Osteocyte (in vitro differentiated cells): Measurements from ENCODE around the gene FHIT. TPM values are rescaled to one million over a fixed set of nuclear protein-coding genes. Genes with fewer than 3 reads are reported as not detected.

Experiments used
- DNase-seq: peaks from one replicate; pipeline ENCODE4 v3.0.0; 2021; ENCODE audit warnings: mixed read lengths; ENCODE audit not compliant: unreplicated experiment; ENCODE audit errors: extremely low spot score
- H3K27ac Mint-ChIP-seq: one replicate; pipeline ENCODE4 v1.8.0; 2021; ENCODE audit warnings: mild to moderate bottlenecking, mixed read lengths; ENCODE audit not compliant: unreplicated experiment
- H3K27me3 Mint-ChIP-seq: one replicate; pipeline ENCODE4 v1.8.0; 2021; ENCODE audit warnings: mixed read lengths; ENCODE audit not compliant: unreplicated experiment
- H3K36me3 Mint-ChIP-seq: one replicate; pipeline ENCODE4 v1.8.0; 2021; ENCODE audit warnings: mixed read lengths; ENCODE audit not compliant: unreplicated experiment
- H3K4me1 Mint-ChIP-seq: one replicate; pipeline ENCODE4 v1.8.0; 2021; ENCODE audit warnings: mixed read lengths; ENCODE audit not compliant: unreplicated experiment
- H3K4me3 Mint-ChIP-seq: one replicate; pipeline ENCODE4 v1.8.0; 2021; ENCODE audit warnings: mild to moderate bottlenecking, moderate library complexity, mixed read lengths; ENCODE audit not compliant: unreplicated experiment
- H3K9me3 Mint-ChIP-seq: one replicate; pipeline ENCODE4 v1.8.0; 2021; ENCODE audit warnings: mixed read lengths; ENCODE audit not compliant: unreplicated experiment
- CTCF ChIP-seq: fragments of 200-600 bp; sonication (generic); IDR thresholded peaks from 2 replicates; pipeline ENCODE4 v1.5.0; 2021; ENCODE audit warnings: antibody characterized with exemption, mild to moderate bottlenecking, moderate library complexity
- total RNA-seq: library from RNA; stranded (reverse); gene quantifications from 2 replicates; pipeline ENCODE4 v1.2.1, GENCODE V29; 2021

FHIT gene
- total RNA-seq, 1 donor from 2014 or later: 2.3 TPM

GRCh38 chr3:59758672-59759071 is 1492.6 kb downstream of the FHIT start:
- TF ChIP-seq CTCF: no peak

DNA sequence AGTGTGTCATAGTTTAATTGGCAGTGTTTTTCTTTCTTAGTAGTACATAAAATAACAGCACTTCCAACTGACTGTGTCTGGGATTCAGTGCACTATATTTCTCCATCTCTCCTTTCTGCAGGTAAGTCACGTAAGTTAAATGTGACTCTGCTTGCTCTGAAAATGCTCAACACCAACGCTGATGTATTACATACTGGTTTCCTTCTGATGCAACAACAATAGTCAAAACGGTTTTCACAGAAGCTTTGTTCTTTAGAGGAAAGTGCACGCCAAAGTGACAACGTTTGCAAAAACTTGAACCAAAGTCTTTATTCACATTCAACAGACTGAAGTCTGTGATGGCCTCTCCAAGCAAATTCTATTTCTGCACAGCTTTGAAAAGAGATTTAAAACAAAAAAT is 1494.3 kb downstream of the FHIT start:
- H3K27ac Mint-ChIP-seq: no peak overlapping the region
- H3K4me1 Mint-ChIP-seq: peaks cover 1% of the 10 kb centered on the region
- peaks cover 6% of the 10 kb centered on the region for H3K27me3 Mint-ChIP-seq
- no peaks in the 10 kb centered on the region for H3K9me3 Mint-ChIP-seq
- no peak overlapping the region for H3K4me3 Mint-ChIP-seq
- no peaks in the 10 kb centered on the region for H3K36me3 Mint-ChIP-seq
- TF ChIP-seq CTCF: no peak
- no peak for DNase-seq

More at GRCh38 chr3:59758672-59759071, 1492.6 kb downstream of the FHIT start:
- no peak for DNase-seq
- Mint-ChIP-seq H3K27ac (no peak overlapping the region), H3K36me3 (no peaks in the 10 kb centered on the region), H3K9me3 (no peaks in the 10 kb centered on the region), H3K4me1 (peaks cover 1% of the 10 kb centered on the region), H3K4me3 (no peak overlapping the region), H3K27me3 (peaks cover 6% of the 10 kb centered on the region)

DNA sequence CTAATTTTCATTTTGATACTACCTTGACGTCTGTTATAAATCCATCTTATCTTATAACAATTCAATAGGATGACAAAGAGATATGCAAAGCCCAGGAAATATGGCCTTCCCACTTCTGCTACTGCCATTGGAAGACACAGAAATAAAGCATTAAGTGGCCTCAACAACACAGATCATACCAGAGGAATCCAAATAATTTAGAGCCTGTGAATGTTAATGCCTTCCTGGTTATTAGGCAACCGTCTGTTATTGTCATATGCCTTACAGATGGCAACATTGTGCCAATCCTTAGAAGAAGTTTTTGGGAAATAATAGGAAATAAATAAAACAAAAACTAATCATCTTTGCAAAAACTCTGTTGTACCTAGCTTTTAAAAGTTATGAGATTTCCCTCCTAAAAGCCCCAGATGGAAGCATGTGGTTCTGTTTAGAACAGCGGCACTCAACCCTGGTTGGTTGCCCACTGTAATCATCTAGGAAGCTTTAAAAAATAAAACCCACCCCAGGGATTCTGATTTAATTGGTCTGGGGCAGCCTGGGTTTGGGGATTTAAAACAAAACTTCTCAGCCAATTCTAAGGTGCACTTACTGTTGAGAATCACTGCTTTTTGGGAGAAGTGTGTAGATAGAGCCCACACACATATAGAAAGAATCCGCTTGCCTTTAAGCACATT is 1496.7 kb downstream of the FHIT start:
- Mint-ChIP-seq H3K4me3 (no peak overlapping the region), H3K36me3 (no peaks in the 10 kb centered on the region), H3K4me1 (peaks cover 1% of the 10 kb centered on the region), H3K9me3 (no peaks in the 10 kb centered on the region), H3K27me3 (peaks cover 6% of the 10 kb centered on the region), H3K27ac (no peak overlapping the region)
- no peak for DNase-seq
- TF ChIP-seq CTCF: no peak

GRCh38 chr3:59753808-59754450 is 1497.3 kb downstream of the FHIT start:
- TF ChIP-seq CTCF: no peak
- H3K4me3 Mint-ChIP-seq: no peak overlapping the region

DNA sequence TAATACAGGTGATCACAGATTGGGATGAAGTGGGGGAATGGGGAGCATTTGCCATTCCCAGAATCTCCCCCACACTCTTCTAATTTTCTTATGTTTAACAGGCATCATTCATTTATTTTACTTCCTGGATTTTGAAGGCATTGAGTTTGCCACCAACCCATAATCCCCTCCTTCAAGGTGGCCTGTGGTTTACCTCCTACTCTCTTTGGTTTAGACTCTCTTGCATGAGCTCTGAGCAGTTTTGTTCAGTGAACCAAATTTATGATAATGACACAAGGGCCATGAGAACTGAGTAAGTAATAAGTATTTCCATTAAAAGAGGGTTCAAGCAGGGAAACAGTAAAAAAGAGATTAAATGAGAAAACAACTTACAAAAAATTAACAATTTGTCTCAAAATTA is 1498.3 kb downstream of the FHIT start:
- no peaks in the 10 kb centered on the region for H3K36me3 Mint-ChIP-seq
- no peaks in the 10 kb centered on the region for H3K27me3 Mint-ChIP-seq
- H3K27ac Mint-ChIP-seq: no peak overlapping the region
- no peaks in the 10 kb centered on the region for H3K9me3 Mint-ChIP-seq
- TF ChIP-seq CTCF: no peak
- peaks cover 1% of the 10 kb centered on the region for H3K4me1 Mint-ChIP-seq
- no peak for DNase-seq
- no peak overlapping the region for H3K4me3 Mint-ChIP-seq

More at GRCh38 chr3:59753808-59754450, 1497.3 kb downstream of the FHIT start:
- Mint-ChIP-seq H3K27ac (no peak overlapping the region), H3K9me3 (no peaks in the 10 kb centered on the region), H3K4me1 (peaks cover 1% of the 10 kb centered on the region), H3K36me3 (no peaks in the 10 kb centered on the region), H3K27me3 (peaks cover 3% of the 10 kb centered on the region)
- no peak for DNase-seq
